B cell (primary cell): Measurements from ENCODE around the gene IQCM. TPM values are rescaled to one million over a fixed set of nuclear protein-coding genes. Genes with fewer than 3 reads are reported as not detected.

Experiments used
- ATAC-seq: fragments of 200-7000 bp; cut with Tn5 transposase; one replicate; pipeline ENCODE4 v1.10.0; 2021; ENCODE audit warnings: low read depth, mild to moderate bottlenecking, moderate number of reproducible peaks, moderate library complexity
- CTCF ChIA-PET: fragments of 350-600 bp; sonication (Branson Sonifier 250); formaldehyde crosslinking; loops from one replicate; lab custom pipeline; 2021; ENCODE audit warnings: antibody characterized with exemption, inconsistent platforms; lab: Charles Lee
- POLR2A ChIA-PET: fragments of 350-600 bp; sonication (Branson Sonifier 250); formaldehyde crosslinking; loops from one replicate; lab custom pipeline; 2021; ENCODE audit warnings: antibody characterized with exemption; lab: Charles Lee
- DNase-seq: peaks from one replicate; pipeline ENCODE4 v3.0.0; 2013
- H2AFZ ChIP-seq: 2 replicates; pipeline ENCODE4 v1.6.1; 2012; ENCODE audit warnings: mild to moderate bottlenecking, low read depth, low read length; ENCODE audit not compliant: insufficient read depth, poor library complexity, severe bottlenecking
- H3K27ac ChIP-seq, 2 donors: 1 replicate in 1 of 2; 2 replicates in 1 of 2; pipeline ENCODE4 v1.5.1; 2012 to 2013; ENCODE audit warnings: low read length in 2 of 2, mild to moderate bottlenecking in 2 of 2, moderate library complexity in 1 of 2
- H3K27me3 ChIP-seq, 4 experiments: fragments of 200-600 bp in 1 of 4; sonication (generic) in 1 of 4; replicated peaks in 1 of 4; 1 replicate in 2 of 4; 2 replicates in 2 of 4; pipeline versions ENCODE4 v1.6.1 to v1.7.0; 2013 to 2016; ENCODE audit warnings: low read length in 3 of 4, mild to moderate bottlenecking in 2 of 4, mixed read lengths in 1 of 4, moderate library complexity in 1 of 4; ENCODE audit not compliant: insufficient read depth in 4 of 4, control insufficient read depth in 3 of 4; ENCODE audit errors: control extremely low read depth in 1 of 4
- H3K36me3 ChIP-seq, 2 experiments: replicated peaks in 1 of 2; 1 replicate in 1 of 2; 2 replicates in 1 of 2; pipeline versions ENCODE4 v1.6.1 to v1.7.1; 2013; ENCODE audit warnings: low read length in 1 of 2; ENCODE audit not compliant: insufficient read depth in 2 of 2, control insufficient read depth in 1 of 2; ENCODE audit errors: control extremely low read depth in 1 of 2, extremely low read depth in 1 of 2
- H3K4me1 ChIP-seq, 2 donors: fragments of 200-600 bp in 1 of 2; sonication (generic) in 1 of 2; 1 replicate in 1 of 2; 2 replicates in 1 of 2; pipeline versions ENCODE4 v1.5.1 to v1.6.1; 2013 to 2017; ENCODE audit warnings: low read length in 2 of 2; ENCODE audit not compliant: control insufficient read depth in 2 of 2, insufficient read depth in 2 of 2
- H3K4me2 ChIP-seq: replicated peaks from 2 replicates; pipeline ENCODE3; 2012; ENCODE audit warnings: mild to moderate bottlenecking, low read depth, low read length; ENCODE audit not compliant: poor library complexity, severe bottlenecking
- H3K4me3 ChIP-seq, 5 experiments: fragments of 200-600 bp in 1 of 5; sonication (generic) in 1 of 5; 1 replicate in 3 of 5; 2 replicates in 2 of 5; pipeline versions ENCODE4 v1.5.1 to v1.7.0; 2011 to 2016; ENCODE audit warnings: low read length in 4 of 5, mild to moderate bottlenecking in 4 of 5, low read depth in 2 of 5, control low read depth in 1 of 5, moderate library complexity in 1 of 5; ENCODE audit not compliant: insufficient read depth in 1 of 5; ENCODE audit errors: control extremely low read depth in 1 of 5, extremely low read depth in 1 of 5
- H3K79me2 ChIP-seq: fragments of 200-600 bp; sonication (generic); one replicate; pipeline ENCODE4 v1.6.0; 2016; ENCODE audit warnings: low read length; ENCODE audit not compliant: control insufficient read depth, insufficient read depth
- H3K9ac ChIP-seq: fragments of 200-600 bp; sonication (generic); 2 replicates; pipeline ENCODE4 v1.6.1; 2017; ENCODE audit warnings: mild to moderate bottlenecking, low read length, moderate library complexity
- H3K9me3 ChIP-seq, 3 donors: one replicate each; pipeline versions ENCODE4 v1.6.1 to v1.7.1; 2013; ENCODE audit warnings: low read length in 2 of 3; ENCODE audit not compliant: control insufficient read depth in 2 of 3, insufficient read depth in 1 of 3; ENCODE audit errors: control extremely low read depth in 1 of 3
- H4K20me1 ChIP-seq: 2 replicates; pipeline ENCODE4 v1.6.0; 2012; ENCODE audit warnings: mild to moderate bottlenecking, low read length; ENCODE audit not compliant: insufficient read depth, control insufficient read depth, poor library complexity, severe bottlenecking
- H3K27ac Mint-ChIP-seq: one replicate; pipeline ENCODE4 v1.8.0; 2021; ENCODE audit warnings: mixed read lengths
- H3K27me3 Mint-ChIP-seq: one replicate; pipeline ENCODE4 v1.8.0; 2021; ENCODE audit warnings: mixed read lengths
- H3K4me1 Mint-ChIP-seq: one replicate; pipeline ENCODE4 v1.8.0; 2021; ENCODE audit warnings: mixed read lengths
- H3K4me3 Mint-ChIP-seq: one replicate; pipeline ENCODE4 v1.8.0; 2021; ENCODE audit warnings: mixed read lengths
- H3K9me3 Mint-ChIP-seq: one replicate; pipeline ENCODE4 v1.8.0; 2022; ENCODE audit warnings: mixed read lengths; ENCODE audit not compliant: insufficient read depth
- EZH2 ChIP-seq: IDR thresholded peaks from 2 replicates; pipeline ENCODE4 v1.6.1; 2012; ENCODE audit warnings: borderline replicate concordance, low read depth, mild to moderate bottlenecking, moderate library complexity, low read length; ENCODE audit not compliant: insufficient read depth, poor library complexity, severe bottlenecking
- WGBS: methylation state at CpG from one replicate; pipeline ENCODE4 v1.1.5; 2013; ENCODE audit warnings: missing lambda C conversion rate; ENCODE audit not compliant: insufficient coverage; 5-methylcytosine and 5-hydroxymethylcytosine counted together
- intact Hi-C: fragments of 100-400 bp; cut with micrococcal nuclease; formaldehyde crosslinking; loops from one replicate; pipeline ENCODE4 v1.10.0; 2022
- polyA plus RNA-seq: library from polyadenylated mRNA; depleted of rRNA; stranded (reverse); fragments of >200 nt; gene quantifications from 2 replicates; pipeline ENCODE4 v1.2.3, GENCODE V29; 2012
- total RNA-seq, 2 donors: library from RNA; stranded (reverse); fragments of 120-200 nt in 1 of 2; gene quantifications; 1 replicate in 1 of 2; 2 replicates in 1 of 2; pipeline versions ENCODE4 v1.2.3 to v1.2.4, GENCODE V29; 2013 to 2022
- TF ChIP-seq, protein P1 (sequence below): fragments of 200-600 bp; IDR thresholded peaks from one replicate; pipeline ENCODE4 v1.8.0; 2022; ENCODE audit warnings: antibody characterized with exemption, mild to moderate bottlenecking

IQCM gene
- total and polyA plus RNA-seq, 2 donors (not counting 1 experiment from before 2014, with no cell fraction given), result not detected

DNA sequence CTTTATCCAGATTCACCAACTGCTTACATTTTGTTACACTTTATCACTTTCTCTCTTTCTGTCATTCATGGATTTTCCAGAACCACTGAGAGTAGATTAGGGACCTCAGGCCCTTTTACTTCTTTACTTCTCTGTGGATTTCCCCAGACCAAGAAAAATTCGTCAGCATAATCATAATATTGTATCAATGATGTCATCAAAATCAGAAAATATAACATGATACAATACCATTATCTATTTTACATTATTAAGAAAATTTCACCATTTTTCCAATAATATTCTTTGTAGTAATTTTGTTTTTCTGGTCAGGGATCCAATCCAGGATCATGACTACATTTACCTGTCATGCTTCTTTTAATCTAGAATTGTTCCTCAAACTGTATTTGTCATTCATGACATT lies 494.2 kb downstream of the IQCM start:
- Histone ChIP-seq H3K79me2 (no peaks in the 10 kb centered on the region), H4K20me1 (no peaks in the 10 kb centered on the region), H3K9me3 (peaks cover 0 to 2% (median 2%) of the 10 kb centered on the region in 3 donors), H3K27ac (no peak overlapping the region), H3K4me1 (no peaks in the 10 kb centered on the region), H3K27me3 (no peaks in the 10 kb centered on the region), H3K4me2 (no peak overlapping the region), H2AFZ (no peak overlapping the region), H3K4me3 (no peak overlapping the region), H3K36me3 (no peaks in the 10 kb centered on the region), H3K9ac (no peak overlapping the region)
- TF ChIP-seq, protein P1, sequence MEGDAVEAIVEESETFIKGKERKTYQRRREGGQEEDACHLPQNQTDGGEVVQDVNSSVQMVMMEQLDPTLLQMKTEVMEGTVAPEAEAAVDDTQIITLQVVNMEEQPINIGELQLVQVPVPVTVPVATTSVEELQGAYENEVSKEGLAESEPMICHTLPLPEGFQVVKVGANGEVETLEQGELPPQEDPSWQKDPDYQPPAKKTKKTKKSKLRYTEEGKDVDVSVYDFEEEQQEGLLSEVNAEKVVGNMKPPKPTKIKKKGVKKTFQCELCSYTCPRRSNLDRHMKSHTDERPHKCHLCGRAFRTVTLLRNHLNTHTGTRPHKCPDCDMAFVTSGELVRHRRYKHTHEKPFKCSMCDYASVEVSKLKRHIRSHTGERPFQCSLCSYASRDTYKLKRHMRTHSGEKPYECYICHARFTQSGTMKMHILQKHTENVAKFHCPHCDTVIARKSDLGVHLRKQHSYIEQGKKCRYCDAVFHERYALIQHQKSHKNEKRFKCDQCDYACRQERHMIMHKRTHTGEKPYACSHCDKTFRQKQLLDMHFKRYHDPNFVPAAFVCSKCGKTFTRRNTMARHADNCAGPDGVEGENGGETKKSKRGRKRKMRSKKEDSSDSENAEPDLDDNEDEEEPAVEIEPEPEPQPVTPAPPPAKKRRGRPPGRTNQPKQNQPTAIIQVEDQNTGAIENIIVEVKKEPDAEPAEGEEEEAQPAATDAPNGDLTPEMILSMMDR, result no peak
- TF ChIP-seq EZH2, result no peak
- Mint-ChIP-seq H3K4me1 (no peaks in the 10 kb centered on the region), H3K27me3 (no peaks in the 10 kb centered on the region), H3K4me3 (no peak overlapping the region), H3K27ac (no peak overlapping the region), H3K9me3 (peaks cover 11% of the 10 kb centered on the region)
- DNase-seq (no peak), ATAC-seq (no peak)
- CTCF ChIA-PET, result no interaction called here
- intact Hi-C loops, result no loop called here
- WGBS, result no CpG with 5 or more reads among the region's 1 CpG
- POLR2A ChIA-PET, result no interaction called here

DNA sequence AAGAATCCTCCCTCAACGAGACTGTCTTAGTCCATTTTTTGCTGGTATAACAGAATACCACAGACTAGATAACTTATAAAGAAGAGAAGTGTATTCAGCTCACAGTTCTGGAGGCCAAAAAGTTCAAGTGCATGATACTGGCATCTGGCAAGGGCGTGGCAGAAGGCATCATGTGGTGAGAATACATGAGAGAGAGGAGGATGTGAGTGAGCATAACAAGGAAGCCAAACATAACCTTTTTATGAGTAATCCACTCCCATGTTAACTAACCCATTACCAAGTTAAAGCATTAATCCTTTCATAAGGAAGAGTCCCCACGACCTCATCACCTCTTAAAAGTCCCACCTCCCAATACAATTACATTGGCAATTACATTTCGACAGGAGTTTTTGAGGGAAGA lies 504.6 kb downstream of the IQCM start:
- no peaks in the 10 kb centered on the region for H3K27me3 Mint-ChIP-seq
- Histone ChIP-seq H3K79me2 (no peaks in the 10 kb centered on the region), H3K36me3 (no peaks in the 10 kb centered on the region), H2AFZ (no peak overlapping the region), H3K4me1 (no peaks in the 10 kb centered on the region), H4K20me1 (no peaks in the 10 kb centered on the region), H3K27me3 (no peaks in the 10 kb centered on the region), H3K4me3 (no peak overlapping the region), H3K4me2 (no peak overlapping the region), H3K9me3 (no peaks in the 10 kb centered on the region), H3K27ac (no peak overlapping the region), H3K9ac (no peak overlapping the region)
- ATAC-seq (no peak), DNase-seq (no peak)
- intact Hi-C loops, result no loop called here
- ChIA-PET POLR2A (no interaction called here), CTCF (no interaction called here)
- no CpG with 5 or more reads among the region's 4 CpGs for WGBS
- no peaks in the 10 kb centered on the region for H3K4me1 Mint-ChIP-seq
- H3K4me3 Mint-ChIP-seq, result no peak overlapping the region
- H3K27ac Mint-ChIP-seq, result no peak overlapping the region
- no peak for TF ChIP-seq EZH2
- TF ChIP-seq, protein P1, result no peak
- peaks cover 7% of the 10 kb centered on the region for H3K9me3 Mint-ChIP-seq
